GM13976 (cell line): ENCODE data around the gene ATG10.
A peak's percentile ranks its signal among the peaks of the same experiment; 100 is the strongest.

Source experiments
- DNase-seq: peaks from one replicate; pipeline ENCODE4 v3.0.0; 2012; ENCODE audit warnings: low spot score
- in situ Hi-C: fragments of 300-500 bp; cut with MboI; formaldehyde crosslinking; loops from one replicate; pipeline ENCODE4 v1.12.0; 2022; ENCODE audit warnings: low sequenced_read_pairs, mixed read lengths, inconsistent platforms; ENCODE audit not compliant: unreplicated experiment
- TF ChIP-seq, protein P1 (sequence below): IDR thresholded peaks from 2 replicates; pipeline ENCODE4 v1.5.1; 2012; ENCODE audit warnings: borderline replicate concordance, mild to moderate bottlenecking; ENCODE audit not compliant: insufficient read depth; ENCODE audit errors: extremely low read depth, missing control alignments, control extremely low read depth

Gene ATG10

DNA sequence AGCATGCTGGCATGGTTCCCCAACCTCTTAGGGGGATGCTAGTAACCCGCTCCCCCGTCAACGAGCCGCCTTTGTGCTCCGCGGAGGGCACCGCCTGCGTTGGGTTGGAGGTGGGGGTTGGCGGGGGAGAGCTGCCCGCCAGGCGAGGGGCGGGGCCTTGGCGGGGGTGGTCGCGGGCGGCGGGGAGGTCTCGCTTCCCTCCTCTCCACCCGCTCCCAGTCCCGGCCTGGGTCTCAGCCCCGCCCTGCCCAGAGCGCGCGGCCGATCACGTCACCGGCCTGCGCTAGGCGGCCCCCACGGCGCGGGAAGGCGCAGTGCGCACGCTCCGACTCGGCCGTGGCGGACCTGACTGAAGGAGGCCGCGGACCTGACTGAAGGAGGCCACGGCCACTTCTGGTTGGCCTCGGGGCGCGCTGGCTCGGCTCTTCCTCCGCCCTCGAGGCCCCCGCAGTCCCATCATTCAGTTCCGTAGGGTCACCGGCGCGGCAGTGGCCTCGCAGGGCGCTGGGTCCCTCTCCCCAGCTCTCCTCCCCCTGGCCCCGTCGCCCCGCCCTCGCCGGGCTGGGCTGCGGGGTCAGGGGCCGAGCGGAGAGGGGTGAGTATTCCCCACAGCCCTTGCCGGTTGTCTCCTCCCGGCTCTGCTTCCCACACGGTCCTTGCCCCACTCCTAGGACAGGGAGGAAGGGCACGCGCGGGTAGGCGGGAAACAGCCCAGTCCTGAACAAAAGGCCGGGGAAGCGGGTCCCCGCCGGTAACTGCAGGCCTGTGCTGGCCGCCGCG lies at the start of gene ATG10:
Gene ATG10 (plus strand): TSS at position 312 of the 780 bp plus-strand sequence. CDS start 15,548 bp downstream, outside the sequence.
- TF ChIP-seq, protein P1, sequence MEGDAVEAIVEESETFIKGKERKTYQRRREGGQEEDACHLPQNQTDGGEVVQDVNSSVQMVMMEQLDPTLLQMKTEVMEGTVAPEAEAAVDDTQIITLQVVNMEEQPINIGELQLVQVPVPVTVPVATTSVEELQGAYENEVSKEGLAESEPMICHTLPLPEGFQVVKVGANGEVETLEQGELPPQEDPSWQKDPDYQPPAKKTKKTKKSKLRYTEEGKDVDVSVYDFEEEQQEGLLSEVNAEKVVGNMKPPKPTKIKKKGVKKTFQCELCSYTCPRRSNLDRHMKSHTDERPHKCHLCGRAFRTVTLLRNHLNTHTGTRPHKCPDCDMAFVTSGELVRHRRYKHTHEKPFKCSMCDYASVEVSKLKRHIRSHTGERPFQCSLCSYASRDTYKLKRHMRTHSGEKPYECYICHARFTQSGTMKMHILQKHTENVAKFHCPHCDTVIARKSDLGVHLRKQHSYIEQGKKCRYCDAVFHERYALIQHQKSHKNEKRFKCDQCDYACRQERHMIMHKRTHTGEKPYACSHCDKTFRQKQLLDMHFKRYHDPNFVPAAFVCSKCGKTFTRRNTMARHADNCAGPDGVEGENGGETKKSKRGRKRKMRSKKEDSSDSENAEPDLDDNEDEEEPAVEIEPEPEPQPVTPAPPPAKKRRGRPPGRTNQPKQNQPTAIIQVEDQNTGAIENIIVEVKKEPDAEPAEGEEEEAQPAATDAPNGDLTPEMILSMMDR = no peak
- in situ Hi-C loops = no loop called here
- DNase-seq = peak; percentile 97

DNA sequence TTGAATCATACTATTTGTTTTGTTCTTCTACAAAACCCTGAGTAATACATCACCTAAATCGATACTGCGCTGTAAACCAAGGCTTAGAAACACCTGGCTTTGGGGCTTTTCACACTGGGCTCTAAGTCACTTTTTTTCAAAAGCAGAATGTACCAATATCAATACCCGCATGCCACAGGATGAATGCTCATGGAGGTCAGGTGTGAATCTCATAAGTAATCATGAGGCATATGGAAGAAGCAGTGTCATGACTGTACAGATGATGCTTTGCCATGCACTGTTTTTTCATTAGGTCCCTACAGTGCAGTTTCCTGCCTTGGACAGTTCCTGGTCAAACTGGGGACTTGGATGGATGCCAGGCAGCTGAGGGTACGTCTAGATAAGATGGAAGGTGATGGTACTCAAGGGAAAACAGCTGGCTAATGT lies 49.0 kb upstream of the ATG10 start:
- TF ChIP-seq, protein P1 = no peak
- no peak for DNase-seq
- in situ Hi-C loops = no loop called here

DNA sequence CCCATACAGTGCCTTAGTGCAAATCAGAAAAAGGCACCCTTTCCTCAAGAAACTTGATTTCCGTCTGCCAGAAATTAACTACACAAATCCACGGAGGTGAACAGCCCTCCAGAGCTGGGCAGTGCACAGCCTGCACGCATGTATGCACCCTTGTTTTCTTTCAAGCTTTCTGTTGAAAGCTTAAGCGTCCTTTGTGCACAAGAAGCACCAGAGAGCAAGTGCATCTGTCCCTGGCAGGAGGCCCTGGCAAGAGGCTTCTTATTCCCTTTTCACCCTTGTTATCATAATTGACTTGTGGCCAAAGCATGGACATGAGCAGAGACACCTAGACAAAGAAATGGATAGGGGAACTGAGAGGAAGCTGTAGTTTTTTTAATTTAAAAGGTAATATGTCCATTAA lies 47.4 kb upstream of the ATG10 start:
- DNase-seq = no peak
- in situ Hi-C loops = no loop called here
- TF ChIP-seq, protein P1 = no peak

DNA sequence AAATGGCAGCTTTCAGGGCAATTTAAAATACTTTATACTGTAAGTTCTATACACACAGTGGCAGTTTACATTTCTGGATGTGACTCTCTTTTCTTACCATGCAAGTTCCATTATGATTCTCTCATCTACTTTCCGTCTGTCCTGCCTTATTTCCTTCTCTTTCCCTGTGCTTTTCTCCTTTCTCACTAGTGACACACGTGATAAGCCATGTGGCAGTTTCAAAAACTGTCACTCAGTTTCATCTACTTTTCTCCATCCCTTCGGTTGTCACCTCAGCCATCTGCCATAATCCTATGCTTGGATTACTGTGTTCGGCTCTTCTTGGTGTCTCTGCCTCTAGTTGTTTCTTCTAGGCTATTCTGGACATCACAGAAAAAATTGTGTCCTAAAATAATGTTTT lies 46.8 kb upstream of the ATG10 start:
- in situ Hi-C loops = no loop called here
- DNase-seq = no peak
- TF ChIP-seq, protein P1 = no peak

DNA sequence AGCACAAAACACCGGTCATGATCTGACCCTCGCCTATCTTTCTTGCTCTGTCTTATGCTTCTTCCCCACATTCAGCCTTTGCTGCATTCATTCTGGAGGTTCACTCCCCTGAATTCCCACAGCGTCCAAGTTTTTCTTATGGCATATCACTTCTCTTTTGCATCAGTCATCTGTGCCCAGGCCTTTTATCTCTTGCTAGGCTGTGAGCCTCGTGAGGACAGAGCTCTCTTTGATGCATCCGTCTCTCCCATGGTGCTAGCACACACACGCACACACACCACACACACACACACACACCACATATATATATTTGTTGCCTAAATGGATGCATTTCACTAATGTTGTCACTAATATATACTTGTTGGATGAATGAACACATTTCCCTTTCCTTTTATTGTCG lies 45.8 kb upstream of the ATG10 start:
- no peak for DNase-seq
- TF ChIP-seq, protein P1 = no peak
- in situ Hi-C loops = no loop called here

DNA sequence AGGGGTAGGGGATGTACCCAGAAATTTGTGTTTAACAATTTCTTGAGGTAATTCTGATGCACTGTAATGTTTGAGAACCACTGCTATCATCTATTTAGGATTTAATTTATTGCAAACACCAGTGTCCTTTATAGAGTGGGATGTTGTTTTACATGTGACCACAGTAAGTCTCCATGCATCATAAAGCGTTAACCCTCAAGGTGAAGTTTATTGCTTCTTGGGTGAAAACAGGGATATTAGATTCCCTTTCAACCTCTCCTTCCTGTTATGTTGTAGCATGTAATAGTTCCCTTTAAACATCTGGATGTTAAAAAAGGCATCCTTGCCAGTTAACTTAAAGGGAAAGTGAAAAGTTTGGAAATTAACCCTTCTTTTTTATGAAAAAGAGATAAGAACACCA lies 35.8 kb upstream of the ATG10 start:
- TF ChIP-seq, protein P1 = no peak
- no peak for DNase-seq
- in situ Hi-C loops = no loop called here
